K562 (cell line): ENCODE results near the gene HTR6. TPM values are rescaled to one million over a fixed set of nuclear protein-coding genes. Genes with fewer than 3 reads are reported as not detected.

ENCODE experiments used
- CTCF ChIP-seq, 3 experiments: IDR thresholded peaks in 2 of 3; conservative IDR thresholded peaks in 1 of 3; 2 replicates each; pipeline ENCODE4 v1.5.1; 2011 to 2012; ENCODE audit warnings: low read length in 3 of 3, mild to moderate bottlenecking in 3 of 3, control low read depth in 2 of 3, improper control_type of control experiment in 1 of 3, inconsistent platforms in 1 of 3, low read depth in 1 of 3, mixed read lengths in 1 of 3, moderate library complexity in 1 of 3; ENCODE audit not compliant: insufficient read depth in 2 of 3
- E2F3 ChIP-seq: fragments of 250-450 bp; sonication (Bioruptor Pico); IDR thresholded peaks from 2 replicates; pipeline ENCODE4 v1.4.0; 2020; ENCODE audit warnings: mild to moderate bottlenecking
- EWSR1 ChIP-seq: fragments of 450-650 bp; IDR thresholded peaks from 2 replicates; pipeline ENCODE4 v1.6.1; 2018; ENCODE audit warnings: borderline replicate concordance, mild to moderate bottlenecking, low read depth, moderate library complexity; ENCODE audit not compliant: partially characterized antibody
- FOXJ3 ChIP-seq: sonication (generic); formaldehyde crosslinking; IDR thresholded peaks from 2 replicates; pipeline ENCODE4 v1.4.0; 2020; ENCODE audit warnings: mild to moderate bottlenecking, missing genetic modification reagents
- GATAD2B ChIP-seq: fragments of 450-650 bp; IDR thresholded peaks from 2 replicates; pipeline ENCODE4 v1.6.1; 2017; ENCODE audit warnings: mild to moderate bottlenecking, borderline replicate concordance
- HNRNPH1 ChIP-seq: fragments of 200-400 bp; formaldehyde crosslinking; optimal IDR thresholded peaks from 2 replicates; pipeline ENCODE3; 2017; ENCODE audit warnings: low read depth, mild to moderate bottlenecking, low read length, moderate library complexity
- HSF4 ChIP-seq: fragments of 250-450 bp; sonication (Bioruptor Pico); IDR thresholded peaks from 2 replicates; pipeline ENCODE4 v2.1.2; 2022; ENCODE audit warnings: mild to moderate bottlenecking, moderate library complexity, borderline replicate concordance
- MCM2 ChIP-seq: fragments of 450-650 bp; IDR thresholded peaks from 2 replicates; pipeline ENCODE4 v1.6.1; 2017; ENCODE audit warnings: low read depth, mild to moderate bottlenecking
- MYC ChIP-seq, 2 experiments: fragments of 250-450 bp in 1 of 2; sonication (Bioruptor Pico) in 1 of 2; IDR thresholded peaks; 2 replicates each; pipeline versions ENCODE4 v1.5.1 to v1.6.1; 2012 to 2021; ENCODE audit warnings: low read depth in 2 of 2, borderline replicate concordance in 1 of 2, improper control_type of control experiment in 1 of 2, low read length in 1 of 2, mild to moderate bottlenecking in 1 of 2, moderate library complexity in 1 of 2
- NFYB ChIP-seq: IDR thresholded peaks from 2 replicates; pipeline ENCODE4 v1.6.1; 2011; ENCODE audit warnings: mild to moderate bottlenecking, moderate library complexity; ENCODE audit not compliant: insufficient read length; ENCODE audit errors: extremely low read depth
- RB1 ChIP-seq: fragments of 450-650 bp; IDR thresholded peaks from 2 replicates; pipeline ENCODE4 v1.6.1; 2017; ENCODE audit warnings: low read depth, mild to moderate bottlenecking
- RBM15 ChIP-seq: fragments of 200-400 bp; formaldehyde crosslinking; IDR thresholded peaks from 2 replicates; pipeline ENCODE4 v1.6.1; 2018; ENCODE audit warnings: mild to moderate bottlenecking, low read length, moderate library complexity; ENCODE audit not compliant: insufficient read depth
- RBM25 ChIP-seq: fragments of 200-400 bp; formaldehyde crosslinking; IDR thresholded peaks from 2 replicates; pipeline ENCODE4 v1.6.1; 2018; ENCODE audit warnings: low read length, low read depth, moderate library complexity; ENCODE audit not compliant: severe bottlenecking
- RCOR1 ChIP-seq, 2 experiments: IDR thresholded peaks; 2 replicates each; pipeline ENCODE4 v1.6.1; 2012; ENCODE audit warnings: low read depth in 2 of 2, low read length in 2 of 2, borderline replicate concordance in 1 of 2, improper control_type of control experiment in 1 of 2
- SOX6 ChIP-seq: fragments of 450-650 bp; IDR thresholded peaks from 2 replicates; pipeline ENCODE4 v1.6.1; 2014; ENCODE audit warnings: mild to moderate bottlenecking
- TFAM ChIP-seq: fragments of 250-450 bp; sonication (Bioruptor Pico); conservative IDR thresholded peaks from 2 replicates; pipeline ENCODE4 v1.5.0; 2021; ENCODE audit warnings: mild to moderate bottlenecking, moderate library complexity
- YBX1 ChIP-seq: fragments of 450-650 bp; IDR thresholded peaks from 2 replicates; pipeline ENCODE4 v1.7.1; 2016; ENCODE audit warnings: mild to moderate bottlenecking
- ZFP36 ChIP-seq: fragments of 150-350 bp; IDR thresholded peaks from 2 replicates; pipeline ENCODE4 v1.6.1; 2018; ENCODE audit warnings: low read length, low read depth; ENCODE audit not compliant: partially characterized antibody
- ZNF707 ChIP-seq: fragments of 250-450 bp; sonication (Bioruptor Pico); conservative IDR thresholded peaks from 2 replicates; pipeline ENCODE4 v1.8.0; 2022; ENCODE audit warnings: inconsistent platforms, mild to moderate bottlenecking, moderate library complexity
- polyA plus RNA-seq, 8 experiments: library from polyadenylated mRNA; depleted of rRNA in 4 of 8; stranded (reverse) in 5 of 8; unstranded in 3 of 8; fragments of >200 nt; fragmentation: Nextera tagmentation in 2 of 8; fragmentation: Illumina TruSeq in 1 of 8; extraction: Ambion mirVana in 2 of 8; extraction: Trizol in 1 of 8; gene quantifications; 2 replicates each; pipeline versions ENCODE4 v1.2.1 to v1.2.3, GENCODE V29; 2011 to 2014; ENCODE audit warnings: inconsistent platforms in 1 of 8, missing spikeins in 1 of 8
- total RNA-seq, 7 experiments: library from RNA; depleted of rRNA in 6 of 7; stranded (reverse); fragments of >200 nt in 6 of 7; fragmentation: Illumina TruSeq in 2 of 7; extraction: Trizol in 2 of 7; gene quantifications; 2 replicates each; pipeline versions ENCODE4 v1.2.1 to v1.2.3, GENCODE V29; 2011 to 2021; ENCODE audit warnings: low replicate concordance in 1 of 7
- TF ChIP-seq, protein P1 (sequence below): fragments of 250-450 bp; sonication (Bioruptor Pico); IDR thresholded peaks from 2 replicates; pipeline ENCODE4 v1.8.0; 2021; ENCODE audit warnings: moderate library complexity, mild to moderate bottlenecking, inconsistent platforms
- TF ChIP-seq, protein P2 (sequence below): fragments of 450-650 bp; formaldehyde crosslinking; IDR thresholded peaks from 2 replicates; pipeline ENCODE4 v1.4.0; 2022; ENCODE audit warnings: missing genetic modification characterization

HTR6 gene
- total and polyA plus RNA-seq, 9 of the 15 experiments (the other 6 are each of a cell fraction or from before 2014, with no cell fraction given): not detected

DNA sequence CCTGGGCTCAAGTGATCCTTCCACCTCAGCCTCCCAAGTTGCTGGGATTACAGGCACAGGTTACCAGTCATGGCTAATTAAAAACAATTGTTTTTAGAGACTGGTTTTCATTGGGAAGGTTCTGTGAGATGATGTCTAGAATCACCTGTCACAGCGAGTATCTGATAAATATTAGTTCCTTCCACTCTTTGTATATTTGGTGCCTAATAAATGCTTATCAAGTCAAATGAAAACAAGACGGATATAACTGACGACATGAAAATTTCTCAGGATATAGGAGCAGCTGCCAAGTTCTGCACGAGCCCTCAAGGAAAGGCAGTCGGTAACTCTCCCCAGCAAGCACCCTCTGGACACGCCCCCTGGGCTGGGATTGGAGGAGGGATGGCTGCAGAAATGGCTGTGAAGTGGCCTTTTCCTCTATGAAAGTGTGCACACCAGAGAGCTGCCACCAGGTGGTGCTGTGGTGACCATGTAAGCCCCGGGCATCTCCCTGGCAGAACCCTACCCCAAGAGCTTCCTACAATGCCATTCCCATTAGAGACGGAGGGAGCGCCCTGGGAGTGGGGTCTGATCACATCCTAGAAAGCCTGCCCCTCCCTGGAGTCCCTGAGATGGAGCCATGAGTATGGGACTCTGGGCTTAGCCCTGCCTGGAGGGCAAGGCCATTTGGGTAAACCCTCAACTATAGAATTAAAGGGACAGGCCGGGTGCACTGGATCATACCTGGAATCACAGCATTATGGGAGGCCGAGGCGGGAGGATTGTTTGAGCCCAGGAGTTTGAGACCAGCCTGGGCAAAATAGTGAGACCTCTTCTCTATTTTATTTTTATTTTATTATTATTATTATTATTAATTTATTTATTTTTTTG, 50.9 kb downstream of the HTR6 start (continued):
- TF ChIP-seq HSF4 (CRISPR knock-in tag) (no peak), RCOR1 (IDR thresholded peaks at IDR 0.05; ENCODE audit: borderline replicate concordance in 1 of 2, low read depth in 2 of 2, low read length in 2 of 2) (peak in 1 of 2 experiments; percentile 39; a peak in 1 of 4 replicates), RBM25 (no peak), CTCF (IDR thresholded peaks at IDR 0.05 in 2 of 3, conservative IDR thresholded peaks at IDR 0.05 in 1 of 3; ENCODE audit: insufficient read depth in 2 of 3, low read depth in 1 of 3, low read length in 3 of 3) (peak; percentile 82 to 97 (median 92)), EWSR1 (no peak), ZNF707 (CRISPR knock-in tag) (no peak), RB1 (peak; percentile 56; the same call in 1 of the 2 replicates), GATAD2B (no peak), FOXJ3 (CRISPR knock-in tag) (no peak), E2F3 (CRISPR knock-in tag) (no peak), RBM15 (no peak), YBX1 (no peak), SOX6 (no peak), ZFP36 (peak; percentile 18), NFYB (peak; percentile 87), TFAM (CRISPR knock-in tag) (no peak), MCM2 (no peak), MYC (IDR thresholded peaks at IDR 0.05; ENCODE audit: low read depth, low read length) (0 out of 2 replicates have a peak, but pooled peaks have one; percentile 25), MYC (CRISPR knock-in tag; IDR thresholded peaks at IDR 0.05; ENCODE audit: borderline replicate concordance, low read depth) (no peak), HNRNPH1 (no peak)
- TF ChIP-seq, protein P1, sequence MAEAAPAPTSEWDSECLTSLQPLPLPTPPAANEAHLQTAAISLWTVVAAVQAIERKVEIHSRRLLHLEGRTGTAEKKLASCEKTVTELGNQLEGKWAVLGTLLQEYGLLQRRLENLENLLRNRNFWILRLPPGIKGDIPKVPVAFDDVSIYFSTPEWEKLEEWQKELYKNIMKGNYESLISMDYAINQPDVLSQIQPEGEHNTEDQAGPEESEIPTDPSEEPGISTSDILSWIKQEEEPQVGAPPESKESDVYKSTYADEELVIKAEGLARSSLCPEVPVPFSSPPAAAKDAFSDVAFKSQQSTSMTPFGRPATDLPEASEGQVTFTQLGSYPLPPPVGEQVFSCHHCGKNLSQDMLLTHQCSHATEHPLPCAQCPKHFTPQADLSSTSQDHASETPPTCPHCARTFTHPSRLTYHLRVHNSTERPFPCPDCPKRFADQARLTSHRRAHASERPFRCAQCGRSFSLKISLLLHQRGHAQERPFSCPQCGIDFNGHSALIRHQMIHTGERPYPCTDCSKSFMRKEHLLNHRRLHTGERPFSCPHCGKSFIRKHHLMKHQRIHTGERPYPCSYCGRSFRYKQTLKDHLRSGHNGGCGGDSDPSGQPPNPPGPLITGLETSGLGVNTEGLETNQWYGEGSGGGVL: no peak
- TF ChIP-seq, protein P2, sequence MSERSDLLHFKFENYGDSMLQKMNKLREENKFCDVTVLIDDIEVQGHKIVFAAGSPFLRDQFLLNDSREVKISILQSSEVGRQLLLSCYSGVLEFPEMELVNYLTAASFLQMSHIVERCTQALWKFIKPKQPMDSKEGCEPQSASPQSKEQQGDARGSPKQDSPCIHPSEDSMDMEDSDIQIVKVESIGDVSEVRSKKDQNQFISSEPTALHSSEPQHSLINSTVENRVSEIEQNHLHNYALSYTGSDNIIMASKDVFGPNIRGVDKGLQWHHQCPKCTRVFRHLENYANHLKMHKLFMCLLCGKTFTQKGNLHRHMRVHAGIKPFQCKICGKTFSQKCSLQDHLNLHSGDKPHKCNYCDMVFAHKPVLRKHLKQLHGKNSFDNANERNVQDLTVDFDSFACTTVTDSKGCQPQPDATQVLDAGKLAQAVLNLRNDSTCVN (CRISPR knock-in tag): no peak
